HG03103 (cell line): Measurements from ENCODE around the gene NUP54.

Experiments used
- ATAC-seq: cut with Tn5 transposase; IDR thresholded peaks from one replicate; pipeline ENCODE4 v1.9.1; 2021; ENCODE audit warnings: low read depth; ENCODE audit not compliant: unreplicated experiment

NUP54 gene, protein sequence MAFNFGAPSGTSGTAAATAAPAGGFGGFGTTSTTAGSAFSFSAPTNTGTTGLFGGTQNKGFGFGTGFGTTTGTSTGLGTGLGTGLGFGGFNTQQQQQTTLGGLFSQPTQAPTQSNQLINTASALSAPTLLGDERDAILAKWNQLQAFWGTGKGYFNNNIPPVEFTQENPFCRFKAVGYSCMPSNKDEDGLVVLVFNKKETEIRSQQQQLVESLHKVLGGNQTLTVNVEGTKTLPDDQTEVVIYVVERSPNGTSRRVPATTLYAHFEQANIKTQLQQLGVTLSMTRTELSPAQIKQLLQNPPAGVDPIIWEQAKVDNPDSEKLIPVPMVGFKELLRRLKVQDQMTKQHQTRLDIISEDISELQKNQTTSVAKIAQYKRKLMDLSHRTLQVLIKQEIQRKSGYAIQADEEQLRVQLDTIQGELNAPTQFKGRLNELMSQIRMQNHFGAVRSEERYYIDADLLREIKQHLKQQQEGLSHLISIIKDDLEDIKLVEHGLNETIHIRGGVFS

GRCh38 chr4:76148142-76148865 is at the start of gene NUP54:
NUP54 (minus strand) TSS chr4:76148397; CDS start chr4:76148374, 23 bp downstream.
- ATAC-seq, result peak; percentile 98

DNA sequence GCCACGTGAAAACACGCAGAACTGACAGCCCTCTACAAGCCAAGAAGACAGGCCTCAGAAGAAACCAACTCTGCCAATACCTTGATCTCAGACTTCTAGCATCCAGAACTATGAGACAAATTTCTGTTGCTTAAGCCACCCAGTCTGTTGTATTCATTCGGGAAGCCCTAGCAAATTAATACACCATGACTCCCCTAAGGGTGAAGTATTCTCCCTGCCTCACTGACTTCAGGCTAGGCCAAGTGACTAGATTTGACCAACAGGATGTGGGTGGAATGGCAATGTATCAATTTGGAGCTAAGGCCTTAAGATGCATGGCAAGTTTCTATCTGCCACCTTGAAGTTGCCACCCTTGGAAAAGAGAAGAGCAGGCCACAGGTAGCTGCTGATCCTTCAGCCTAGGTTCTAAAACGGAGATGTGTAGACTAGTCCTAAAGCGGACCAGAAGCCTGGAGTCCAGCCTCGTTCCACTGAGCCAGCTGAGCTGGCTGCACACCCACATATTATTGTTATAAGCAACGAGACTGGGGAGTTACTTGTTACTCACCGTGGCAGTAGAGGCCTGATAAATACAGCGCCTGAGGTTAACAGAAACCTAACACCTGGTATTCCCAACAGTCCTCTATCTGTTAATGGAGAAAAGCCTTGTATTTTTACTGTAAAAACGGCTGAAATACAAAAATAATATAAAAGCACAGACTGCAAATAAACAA is 49.0 kb upstream of the NUP54 start:
- ATAC-seq, result no peak

GRCh38 chr4:76196376-76196775 is 48.2 kb upstream of the NUP54 start:
- no peak for ATAC-seq

GRCh38 chr4:76195326-76195725 is 47.1 kb upstream of the NUP54 start:
- no peak for ATAC-seq

DNA sequence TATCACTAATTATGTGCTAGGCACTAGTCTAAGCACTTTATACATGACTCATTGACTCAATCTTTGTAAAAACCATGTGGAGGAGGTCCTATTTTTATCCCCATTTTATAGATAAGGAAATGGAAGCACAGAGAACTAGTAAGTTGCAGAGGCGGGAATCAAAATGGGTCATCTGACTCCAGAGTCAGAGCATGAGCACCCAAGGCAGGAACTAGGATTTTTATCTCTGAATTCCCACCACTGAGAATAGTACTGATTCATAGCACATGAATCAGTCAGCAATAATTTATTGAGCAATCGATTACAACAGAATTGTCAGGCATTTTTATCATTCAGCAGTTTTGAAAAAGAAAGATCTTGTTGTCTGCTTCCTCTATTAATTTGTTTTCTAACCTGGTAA is 46.1 kb upstream of the NUP54 start:
- no peak for ATAC-seq

DNA sequence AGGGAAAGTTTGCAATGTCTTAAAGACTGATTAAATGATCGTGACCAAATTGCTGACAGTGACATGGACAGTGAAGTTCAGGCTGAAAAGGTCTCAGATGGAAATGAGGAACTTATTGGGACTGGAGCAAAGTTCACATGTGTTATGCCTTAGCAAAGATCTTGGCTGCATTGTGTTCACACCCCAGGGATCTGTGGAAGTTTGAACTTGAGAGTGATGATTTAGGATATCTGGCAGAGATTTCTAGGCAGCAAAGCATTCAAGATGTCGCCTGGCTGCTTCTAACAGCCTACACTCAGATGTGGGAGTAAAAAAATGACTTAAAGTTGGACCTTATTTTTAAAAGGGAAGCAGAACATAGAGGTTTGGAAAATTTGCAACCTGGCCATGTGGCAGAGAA is 44.0 kb upstream of the NUP54 start:
- ATAC-seq, result no peak

GRCh38 chr4:76188557-76188956 is 40.4 kb upstream of the NUP54 start:
- ATAC-seq, result no peak

DNA sequence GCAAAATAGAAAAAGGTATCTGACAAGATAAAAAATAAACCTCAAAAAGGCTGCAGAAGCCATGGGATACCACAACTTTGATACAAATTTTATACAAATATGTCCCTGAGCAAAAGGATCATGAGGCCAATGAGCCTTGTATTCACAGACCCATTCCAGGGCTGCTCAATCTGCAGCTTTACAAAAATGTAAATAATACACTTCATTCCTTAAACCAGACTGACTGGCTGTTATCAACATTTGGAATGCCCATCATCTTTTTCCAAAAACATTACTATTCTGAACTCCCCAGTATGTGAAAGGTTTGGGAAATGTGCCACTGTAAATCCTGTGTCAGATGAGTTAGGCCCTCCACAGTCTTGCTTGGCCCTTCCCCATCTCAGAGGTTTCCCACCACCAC is 40.0 kb upstream of the NUP54 start:
- no peak for ATAC-seq

DNA sequence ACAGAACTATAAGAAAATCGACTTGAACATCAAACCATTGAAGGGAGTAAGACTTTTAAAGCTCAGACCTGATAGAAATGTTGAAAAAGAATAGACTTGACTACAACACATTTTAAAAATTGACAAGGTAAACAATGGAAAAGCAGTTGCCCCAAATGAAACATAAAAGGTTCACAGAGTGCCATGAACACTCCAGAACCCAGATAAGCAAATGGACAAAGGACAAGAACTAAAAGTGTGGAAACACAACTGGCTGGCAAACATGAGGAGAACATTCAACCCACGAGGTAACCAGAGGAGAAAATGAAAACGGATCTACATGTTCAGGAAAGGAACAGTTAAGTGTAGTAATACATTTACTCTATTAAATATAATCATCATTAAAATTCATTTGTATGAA is 39.0 kb upstream of the NUP54 start:
- ATAC-seq, result no peak

DNA sequence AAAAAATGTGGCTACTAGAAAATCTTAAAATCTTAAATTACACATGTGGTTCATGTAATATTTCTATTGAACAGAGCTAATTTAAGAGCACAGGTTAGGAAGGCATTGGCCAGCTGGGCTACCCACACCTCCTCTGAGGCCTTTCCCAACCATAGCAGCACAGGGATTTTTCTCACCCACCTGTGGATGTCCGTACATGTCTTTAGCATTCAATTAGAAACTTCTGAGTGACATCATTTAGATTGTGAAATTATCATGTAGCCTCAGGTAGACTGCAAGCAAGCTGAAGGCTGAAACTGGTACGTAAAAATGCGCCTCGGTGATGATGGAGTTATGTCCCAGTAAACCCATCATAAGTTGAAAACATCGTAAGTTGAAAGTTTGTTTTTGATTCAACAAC is 34.3 kb upstream of the NUP54 start:
- no peak for ATAC-seq

GRCh38 chr4:76179398-76180318 is 31.5 kb upstream of the NUP54 start:
- ATAC-seq, result peak; percentile 86

- ATAC-seq, result no peak
These were observed 30.1 kb upstream of the NUP54 start for GRCh38 chr4:76178296-76178695.

DNA sequence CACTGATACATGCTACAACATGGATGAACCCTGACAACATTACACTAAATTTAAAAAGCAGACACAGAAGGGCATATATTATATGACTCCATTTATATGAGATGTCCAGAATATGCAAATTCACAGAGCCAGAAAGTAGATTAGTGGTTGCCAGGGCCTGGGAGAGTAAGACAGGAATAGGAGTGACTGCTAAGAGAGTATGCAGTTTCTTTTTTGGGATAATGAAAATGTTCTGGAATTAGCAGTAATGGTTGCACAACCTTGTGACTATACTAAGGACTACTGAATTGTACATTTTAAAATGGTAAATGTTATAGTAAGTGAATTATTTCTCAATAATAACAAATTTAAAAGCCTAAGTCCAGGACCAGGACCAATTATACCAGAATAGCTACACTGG is 29.5 kb upstream of the NUP54 start:
- ATAC-seq, result no peak

DNA sequence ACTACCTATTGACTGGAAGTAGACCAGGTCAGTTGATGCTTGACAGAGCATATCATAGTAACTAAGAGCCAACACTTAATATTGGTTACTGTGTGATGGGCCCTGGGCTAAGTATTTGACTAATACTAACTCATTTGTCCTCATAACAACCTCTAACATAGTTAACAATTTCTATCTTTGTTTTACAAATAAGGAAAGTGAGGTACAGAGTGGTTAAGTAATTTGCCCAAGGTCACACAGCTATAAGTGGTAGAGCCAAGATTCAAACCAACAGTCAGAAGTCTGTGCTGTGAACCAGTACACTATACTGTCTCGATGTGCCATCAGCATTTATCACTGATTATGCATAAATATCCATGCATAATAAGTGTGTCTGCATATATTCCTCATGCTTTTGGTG is 27.1 kb upstream of the NUP54 start:
- no peak for ATAC-seq

- no peak for ATAC-seq
These were observed 26.0 kb upstream of the NUP54 start for GRCh38 chr4:76174216-76174615.

- ATAC-seq, result no peak
These were observed 20.5 kb upstream of the NUP54 start for GRCh38 chr4:76168688-76169087.

DNA sequence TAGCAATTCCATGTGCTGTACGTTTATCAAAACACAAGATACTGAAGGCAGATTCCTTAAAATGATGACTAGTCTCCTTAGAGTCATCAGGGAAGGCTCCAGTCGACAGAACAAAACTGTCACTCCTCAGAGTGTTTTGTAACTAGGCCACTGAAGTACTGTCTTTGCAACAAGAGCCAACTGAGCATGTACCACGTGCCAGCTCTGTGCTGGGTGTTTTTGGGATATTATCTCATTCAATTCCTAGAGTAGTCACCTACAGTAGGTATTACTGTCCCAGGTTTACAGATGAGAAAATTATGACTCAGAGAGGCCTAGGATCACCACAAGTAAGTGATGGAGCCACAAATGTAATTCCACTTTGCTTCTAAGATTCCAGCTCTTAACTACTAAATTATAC is 18.3 kb upstream of the NUP54 start:
- ATAC-seq, result no peak

DNA sequence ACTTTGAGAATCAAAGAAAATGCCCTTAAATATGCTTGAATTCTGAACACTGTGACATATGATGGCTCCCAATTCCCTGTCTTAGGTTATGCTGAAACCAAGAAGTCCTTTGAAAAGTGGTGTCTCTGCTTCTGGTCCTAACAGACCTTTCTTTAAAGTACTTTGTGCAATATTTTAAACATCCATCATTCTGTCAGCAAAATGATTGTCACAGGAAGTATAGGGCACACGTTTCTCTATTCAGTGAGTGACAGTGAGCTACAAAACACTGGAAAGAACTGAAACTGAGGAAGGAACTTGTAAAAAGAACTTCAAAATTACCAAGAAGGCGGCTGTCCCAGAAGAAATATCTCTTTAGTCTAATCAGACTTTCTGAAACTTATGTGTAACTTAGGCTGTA is 12.2 kb upstream of the NUP54 start:
- ATAC-seq, result no peak

GRCh38 chr4:76156635-76157034 is 8.4 kb upstream of the NUP54 start:
- no peak for ATAC-seq

GRCh38 chr4:76155979-76156378 is 7.8 kb upstream of the NUP54 start:
- ATAC-seq, result no peak
